GM19239 (cell line): ENCODE measurements around the gene MRPL57.
A peak's percentile ranks its signal among the peaks of the same experiment; 100 is the strongest.
"Not testable (repeated sequence)": the region's sequence is repeated elsewhere in the genome, so short reads cannot be mapped to it uniquely, and the experiment has no call there.

Experiments
- DNase-seq: peaks from one replicate; pipeline ENCODE4 v3.0.0; 2011; ENCODE audit warnings: low spot score; ENCODE audit not compliant: insufficient read length
- FAIRE-seq: peaks from 2 replicates; lab custom pipeline; 2011; peaks lifted over from hg19 to GRCh38; lab: Jason Lieb, UNC

MRPL57 gene

DNA sequence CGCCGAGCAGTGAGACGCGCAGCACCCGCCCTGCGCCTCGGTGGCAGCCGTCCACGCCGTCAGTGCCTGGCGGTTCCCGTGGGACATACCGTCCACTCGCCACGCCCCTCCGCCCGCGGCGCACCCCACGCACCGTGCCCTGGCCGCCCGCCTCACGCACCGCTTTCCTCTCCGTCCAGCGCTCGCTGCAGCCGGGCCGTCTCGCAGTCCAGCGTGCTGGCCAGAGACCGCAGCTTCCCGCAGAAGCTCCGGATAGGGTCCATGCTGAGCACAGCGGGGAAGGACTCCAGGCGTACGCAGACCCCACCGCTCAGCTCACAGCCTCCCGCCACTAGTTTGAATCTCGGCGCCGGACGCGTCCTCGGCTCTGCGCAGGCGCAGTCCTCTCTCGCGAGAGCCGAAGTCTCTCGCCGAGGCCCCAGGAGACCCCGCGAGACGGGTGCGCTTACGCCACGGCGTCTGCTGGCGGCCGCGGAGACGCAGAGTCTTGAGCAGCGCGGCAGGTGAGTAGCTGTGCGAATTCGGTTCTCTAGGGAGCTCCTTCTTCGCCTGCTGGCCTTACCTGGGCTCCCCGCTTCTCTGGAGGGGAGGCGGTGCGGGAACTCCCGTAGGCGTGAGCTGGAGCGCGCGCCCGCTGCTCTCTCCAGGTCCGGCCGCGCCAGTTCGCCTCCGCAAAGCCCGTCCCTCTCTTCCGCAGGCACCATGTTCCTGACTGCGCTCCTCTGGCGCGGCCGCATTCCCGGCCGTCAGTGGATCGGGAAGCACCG lies at the start of gene MRPL57, which contains the start of gene SKA3:
Gene MRPL57, plus strand, starts transcription at position 444 of the 767 bp plus-strand sequence. Its CDS starts 259 bp downstream, at position 703.
Gene SKA3, minus strand, starts transcription at position 338 of the 767 bp plus-strand sequence. Its CDS starts 75 bp downstream, at position 263.
- peak; percentile 88 for FAIRE-seq

DNA sequence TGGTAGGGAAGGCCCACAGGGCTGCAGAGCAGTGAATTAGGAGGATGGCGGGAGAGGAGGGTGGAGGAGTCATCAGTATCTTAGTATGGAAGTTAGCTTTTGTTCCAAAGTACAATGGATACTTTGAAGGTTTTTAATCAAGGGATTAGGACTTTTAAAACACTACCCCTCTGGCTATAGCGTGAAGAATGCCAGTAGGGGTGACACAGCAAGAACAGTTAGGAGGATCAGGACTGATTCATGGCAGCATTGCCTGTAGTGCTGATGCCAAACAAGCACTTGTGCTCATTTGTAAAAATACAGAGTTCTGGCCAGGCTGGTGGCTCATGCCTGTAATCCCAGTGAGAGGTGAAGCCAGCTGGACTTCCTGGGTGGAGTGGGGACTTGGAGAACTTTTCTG lies 46.3 kb upstream of the MRPL57 start:
- FAIRE-seq (no peak), DNase-seq (no peak)

More for the DNA sequence above, at the start of gene MRPL57, which contains the start of gene SKA3:
- peak; percentile 90 for DNase-seq

DNA sequence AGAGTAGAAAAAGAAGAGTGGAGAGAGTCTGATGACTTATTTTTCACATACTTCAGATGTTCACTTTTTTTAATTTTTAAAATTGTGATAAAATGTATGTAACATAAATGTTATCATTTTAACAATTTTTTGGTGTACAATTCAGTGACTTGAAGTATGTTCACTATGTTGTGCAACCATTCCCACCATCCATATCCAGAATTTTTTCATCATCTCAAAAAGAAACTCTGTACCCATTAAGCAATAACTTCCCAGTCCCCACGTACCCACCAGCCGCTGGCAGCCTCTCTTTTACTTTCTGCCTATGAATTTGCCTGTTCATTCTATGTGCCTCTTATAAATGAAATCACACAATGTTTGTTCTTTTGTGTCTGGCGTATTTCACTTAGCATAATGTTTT lies 43.4 kb upstream of the MRPL57 start:
- DNase-seq (no peak), FAIRE-seq (no peak)

DNA sequence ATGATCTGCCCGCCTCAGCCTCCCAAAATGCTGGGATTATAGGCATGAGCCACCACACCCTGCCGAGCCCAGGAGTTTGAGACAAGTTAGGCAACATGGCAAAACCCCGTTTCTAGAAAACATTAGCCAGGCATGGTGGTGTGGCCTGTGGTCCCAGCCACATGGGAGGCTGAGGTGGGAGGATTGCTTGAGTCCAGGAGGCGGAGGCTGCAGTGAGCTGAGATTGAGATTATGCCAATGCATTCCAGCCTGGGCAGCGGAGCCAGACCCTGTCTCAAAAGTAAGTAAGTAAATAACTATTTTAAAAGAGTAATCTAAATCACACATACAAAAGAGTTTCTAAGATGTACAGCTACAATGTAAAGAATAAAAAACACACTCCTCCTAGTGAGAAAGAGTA lies 42.0 kb upstream of the MRPL57 start:
- DNase-seq (no peak), FAIRE-seq (no peak)

DNA sequence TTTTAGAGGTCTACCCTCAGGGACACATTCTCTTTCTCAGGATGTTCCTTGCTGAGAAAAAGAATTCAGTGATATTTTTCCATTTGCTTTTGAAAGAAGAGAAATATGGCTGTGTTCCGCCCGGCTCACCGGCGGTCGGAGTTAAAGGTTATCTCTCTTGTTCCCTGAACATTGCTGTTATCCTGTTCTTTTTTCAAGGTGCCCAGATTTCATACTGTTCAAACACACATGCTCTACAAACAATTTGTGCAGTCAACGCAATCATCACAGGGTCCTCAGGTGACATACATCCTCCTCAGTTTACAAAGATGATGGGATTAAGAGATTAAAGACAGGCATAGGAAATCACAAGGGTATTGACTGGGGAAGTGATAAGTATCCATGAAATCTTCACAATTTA lies 40.6 kb upstream of the MRPL57 start:
- not testable (repeated sequence) for FAIRE-seq, DNase-seq

DNA sequence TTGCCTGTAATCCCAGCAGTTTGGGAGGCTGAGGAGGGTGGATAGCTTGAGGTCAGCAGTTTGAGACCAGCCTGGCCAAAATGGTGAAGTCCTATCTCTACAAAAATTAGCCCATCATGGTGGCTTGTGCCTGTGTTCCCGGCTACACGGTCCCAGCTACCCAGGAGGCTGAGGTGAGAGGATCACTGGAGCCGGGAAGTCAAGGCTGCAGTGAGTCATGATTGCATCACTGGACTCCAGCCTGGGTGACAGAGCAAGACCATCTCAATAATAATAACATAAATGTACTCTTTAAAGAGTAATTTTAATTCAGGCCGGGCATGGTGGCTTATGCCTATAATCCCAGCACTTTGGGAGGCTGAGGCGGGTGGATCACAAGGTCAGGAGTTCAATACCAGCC lies 38.8 kb upstream of the MRPL57 start:
- DNase-seq: no peak
- FAIRE-seq: no peak

DNA sequence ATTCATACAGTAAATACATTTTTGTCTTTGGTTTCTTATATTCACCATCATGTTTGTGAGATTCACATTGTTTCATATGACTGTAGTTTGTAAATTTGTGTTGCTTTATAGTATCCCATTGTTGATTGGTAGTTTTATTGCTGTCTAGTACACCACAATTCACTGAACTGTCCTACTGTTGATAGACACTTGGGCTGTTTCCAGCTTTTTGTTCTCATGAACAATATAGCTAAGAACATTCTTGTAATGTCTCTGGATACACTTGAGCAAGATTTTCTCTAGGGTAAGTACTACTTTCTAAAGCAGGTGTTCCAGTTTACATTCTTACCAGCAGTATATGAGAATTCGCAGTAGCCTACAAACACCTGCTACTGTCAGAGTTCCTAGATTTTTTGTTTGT lies 37.9 kb upstream of the MRPL57 start:
- FAIRE-seq: no peak
- no peak for DNase-seq

DNA sequence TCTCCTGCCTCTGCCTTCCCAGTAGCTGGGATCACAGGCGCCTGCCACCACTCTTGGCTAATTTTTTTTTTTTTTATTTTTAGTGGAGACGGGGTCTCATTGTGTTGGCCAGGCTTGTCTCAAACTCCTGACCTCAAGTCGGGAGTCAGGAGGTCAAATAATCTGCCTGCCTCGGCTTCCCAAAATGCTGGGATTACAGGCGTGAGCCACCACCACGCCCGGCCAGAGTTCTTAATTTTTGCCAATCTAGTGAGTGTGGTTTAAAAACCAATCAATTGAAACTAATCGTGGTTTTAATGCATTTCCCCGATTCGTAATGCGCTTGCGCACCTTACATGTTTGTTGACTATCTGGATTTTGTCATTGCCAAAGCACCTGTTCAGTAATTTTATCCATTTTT lies 37.1 kb upstream of the MRPL57 start:
- no peak for FAIRE-seq

DNA sequence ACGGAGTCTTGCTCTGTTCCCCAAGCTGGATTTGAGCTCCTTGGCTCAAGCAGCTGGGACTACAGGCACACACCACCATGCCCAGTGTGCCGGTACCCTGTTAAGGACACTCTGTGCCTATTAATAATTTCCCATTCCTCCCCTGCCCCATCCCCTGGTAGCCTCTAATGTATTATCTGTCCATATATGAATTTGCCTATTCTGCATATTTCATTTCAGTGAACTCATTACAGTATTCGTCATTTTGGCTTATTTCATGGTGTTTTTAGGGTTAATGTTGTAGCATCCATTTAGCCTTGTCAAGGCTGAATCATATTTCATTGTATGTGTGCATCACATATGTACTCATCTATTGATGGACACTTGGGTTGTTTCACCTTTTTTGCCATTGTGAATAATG lies 33.7 kb upstream of the MRPL57 start:
- FAIRE-seq (no peak), DNase-seq (no peak)

More for the DNA sequence above, 37.1 kb upstream of the MRPL57 start:
- no peak for DNase-seq

DNA sequence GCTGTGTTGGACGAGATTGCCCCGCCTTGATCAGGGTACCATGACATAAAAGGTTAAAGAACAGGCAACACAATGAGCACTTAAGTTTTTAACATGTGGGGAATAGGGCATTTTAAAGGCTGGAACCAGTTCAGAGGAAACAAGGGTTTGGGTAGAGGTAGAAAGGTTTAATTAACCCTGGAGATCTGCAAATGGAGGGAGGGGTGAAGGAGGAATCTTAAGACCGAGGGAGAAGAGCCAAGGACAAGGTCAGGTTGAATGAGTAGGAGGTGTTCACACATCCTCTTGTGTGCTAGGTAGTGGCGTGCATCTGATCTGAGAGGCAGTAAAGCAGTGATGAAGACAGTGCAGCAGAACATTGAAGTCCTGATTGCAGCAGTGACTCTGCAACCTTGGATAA lies 28.6 kb upstream of the MRPL57 start:
- DNase-seq: no peak
- no peak for FAIRE-seq

DNA sequence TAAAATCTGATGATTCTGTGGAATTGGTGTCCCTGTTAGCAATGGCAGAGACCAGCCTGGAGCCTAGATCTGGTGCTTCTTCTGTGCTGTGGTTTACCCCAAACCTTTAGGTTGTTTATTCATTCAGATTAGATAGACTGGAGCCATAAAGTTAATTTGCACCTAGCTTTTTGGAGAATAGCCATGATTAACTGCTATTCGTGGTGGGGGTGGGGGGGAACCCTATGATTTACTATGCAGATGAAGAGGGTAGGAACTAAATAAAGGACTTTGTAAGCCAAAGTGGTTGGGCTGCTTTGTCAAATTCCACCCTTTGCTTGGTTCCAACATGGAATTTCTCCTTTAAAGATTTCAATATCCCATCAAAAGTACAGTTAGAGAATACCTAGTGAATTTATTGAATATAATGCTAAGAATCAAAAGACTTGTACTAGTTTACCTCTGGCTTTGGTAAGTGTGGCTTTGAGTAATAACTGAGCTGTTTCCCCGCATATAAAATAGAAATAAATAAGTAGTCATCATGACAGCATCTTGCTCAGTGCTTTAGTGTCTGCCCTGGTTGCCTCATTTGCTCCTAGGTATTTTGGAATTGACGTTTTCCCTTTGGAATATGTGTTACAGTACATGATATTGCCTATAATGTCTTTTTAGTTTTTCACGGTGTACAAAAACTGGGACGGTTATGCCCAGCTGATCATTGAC lies 27.8 kb upstream of the MRPL57 start:
- FAIRE-seq: no peak
- DNase-seq: no peak

DNA sequence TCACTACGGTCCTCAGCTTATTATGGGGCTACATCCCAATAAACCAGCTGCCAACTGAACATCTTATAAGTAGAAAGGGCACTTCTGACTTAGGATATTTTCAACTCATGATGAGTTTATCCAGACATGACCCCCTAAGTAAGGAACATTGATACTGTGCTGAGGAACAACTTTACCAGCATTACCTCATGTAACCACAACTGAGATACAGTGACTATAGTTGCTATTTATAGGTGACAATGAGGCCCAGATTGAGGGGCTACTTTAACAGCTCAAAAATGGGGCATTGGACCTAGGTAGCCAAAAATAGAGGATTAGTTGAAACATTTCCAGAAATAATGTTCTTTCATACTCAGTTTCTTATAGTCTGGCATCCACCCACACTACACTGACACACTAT lies 26.9 kb upstream of the MRPL57 start:
- FAIRE-seq (no peak), DNase-seq (no peak)

DNA sequence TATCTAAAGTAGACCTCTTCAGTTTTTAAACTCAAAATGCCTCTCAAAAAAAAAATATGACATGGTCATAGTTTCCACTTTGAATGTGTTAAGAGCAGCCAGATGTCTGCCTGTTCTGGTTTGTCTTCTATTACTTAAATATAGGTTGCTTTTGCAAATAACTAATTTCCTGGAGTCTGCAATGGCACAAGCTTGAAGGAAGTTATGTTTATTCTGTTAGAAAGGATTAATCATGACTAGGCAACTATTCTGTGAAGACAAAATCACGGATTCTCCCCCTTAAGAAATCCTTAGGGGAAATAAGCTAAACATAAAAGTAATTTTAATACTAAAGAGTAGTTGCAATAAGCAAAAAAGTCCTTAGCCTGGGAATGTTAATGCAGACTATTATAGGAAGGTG lies 26.4 kb upstream of the MRPL57 start:
- FAIRE-seq (no peak), DNase-seq (no peak)

DNA sequence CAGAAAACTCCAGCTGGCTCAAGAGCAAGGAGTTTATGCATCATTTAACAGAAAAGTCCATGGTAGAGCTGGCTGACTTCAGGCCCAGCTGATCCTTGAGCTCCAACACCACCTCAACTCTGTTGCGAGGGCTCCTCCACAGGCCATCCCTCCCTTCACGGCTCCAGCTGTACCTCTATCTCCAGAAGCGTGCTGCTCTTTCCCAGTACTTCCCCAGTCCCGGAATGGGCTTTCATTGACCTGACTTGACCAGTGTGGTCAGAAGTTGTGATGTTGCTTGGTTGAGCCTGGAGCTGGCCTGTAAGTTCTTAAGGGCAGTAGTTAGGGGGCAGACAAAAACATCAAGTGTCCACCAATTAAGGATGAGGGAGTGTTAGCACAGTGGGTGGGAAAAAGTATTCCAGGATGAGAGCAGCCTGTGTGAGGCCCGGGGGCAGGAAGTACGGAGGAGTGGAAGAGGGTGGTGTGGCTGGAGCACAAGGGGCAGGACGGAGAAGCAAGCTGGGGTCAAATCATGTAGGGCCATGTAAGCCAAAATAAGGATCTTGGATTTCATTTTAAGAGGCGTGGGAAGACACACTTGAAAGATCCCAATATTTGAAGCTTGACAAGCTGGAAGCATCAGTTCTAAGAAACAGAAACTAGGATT lies 24.1 kb upstream of the MRPL57 start:
- FAIRE-seq: no peak
- DNase-seq: no peak

DNA sequence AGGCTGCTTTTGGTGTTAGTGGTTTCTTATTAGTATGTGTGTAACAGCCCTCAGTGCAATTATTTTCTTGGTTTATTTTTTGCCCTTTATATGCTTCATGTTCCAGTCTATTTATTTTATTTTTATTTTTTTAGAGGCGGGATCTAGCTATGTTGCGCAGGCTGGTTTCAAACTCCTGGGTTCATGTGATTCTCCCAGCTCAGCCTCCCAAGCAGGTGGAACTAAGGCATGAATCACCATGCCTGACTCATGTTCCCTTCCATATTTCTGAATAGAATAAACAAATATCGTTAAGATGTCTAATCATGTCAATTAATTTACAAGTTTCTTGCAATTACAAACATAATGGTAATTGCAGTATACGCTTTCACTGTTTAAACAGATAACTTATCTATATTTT lies 11.8 kb upstream of the MRPL57 start:
- FAIRE-seq (no peak), DNase-seq (no peak)

DNA sequence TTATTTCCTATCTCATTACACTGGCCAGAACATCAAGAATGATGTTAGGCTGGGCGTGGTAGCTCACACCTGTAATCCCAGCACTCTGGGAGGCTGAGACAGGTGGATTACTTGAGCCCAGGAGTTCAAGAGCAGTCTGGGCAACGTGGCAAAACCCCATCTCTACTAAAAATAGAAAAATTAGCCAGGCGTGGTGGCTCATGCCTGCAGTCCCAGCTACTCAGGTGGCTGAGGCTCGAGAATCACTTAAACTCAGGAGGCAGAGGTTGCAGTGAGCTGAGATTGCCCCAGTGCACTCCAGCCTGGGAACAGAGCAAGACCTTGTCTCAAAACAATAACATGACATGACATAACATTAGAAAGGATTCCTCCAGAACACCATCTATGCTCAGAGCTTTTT lies 10.9 kb upstream of the MRPL57 start:
- not testable (repeated sequence) for FAIRE-seq, DNase-seq

DNA sequence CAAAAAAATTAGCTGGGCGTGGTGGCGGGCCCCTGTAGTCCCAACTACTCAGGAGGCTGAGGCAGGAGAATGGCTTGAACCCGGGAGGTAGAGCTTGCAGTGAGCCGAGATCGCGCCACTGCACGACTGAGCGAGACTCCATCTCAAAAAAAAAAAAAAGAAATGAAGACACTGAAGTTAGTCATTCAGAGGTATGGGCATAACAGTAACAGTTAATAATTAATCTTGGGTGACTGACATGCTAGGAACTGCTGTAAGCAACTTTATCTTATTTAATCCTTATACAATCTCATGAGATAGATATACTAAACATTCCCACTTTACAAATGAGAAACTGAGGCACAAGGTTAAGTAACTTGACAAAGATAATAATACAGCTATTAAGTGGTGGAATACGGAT lies 5.0 kb upstream of the MRPL57 start:
- FAIRE-seq: no peak
- no peak for DNase-seq

DNA sequence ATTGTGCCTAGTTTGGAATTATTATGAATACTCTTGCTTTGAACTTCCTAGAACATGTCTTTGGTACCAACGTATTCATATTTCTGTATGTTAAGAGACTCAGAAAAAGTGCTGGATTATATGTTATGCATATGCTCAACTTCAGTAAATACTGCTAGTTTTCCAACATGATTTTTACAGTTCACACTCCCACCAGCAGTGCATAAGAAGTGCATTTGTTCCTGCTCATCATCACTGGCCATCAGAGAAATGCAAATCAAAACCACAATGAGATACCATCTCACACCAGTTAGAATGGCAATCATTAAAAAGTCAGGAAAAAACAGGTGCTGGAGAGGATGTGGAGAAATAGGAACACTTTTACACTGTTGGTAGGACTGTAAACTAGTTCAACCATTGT lies 2.7 kb upstream of the MRPL57 start:
- not testable (repeated sequence) for FAIRE-seq, DNase-seq

DNA sequence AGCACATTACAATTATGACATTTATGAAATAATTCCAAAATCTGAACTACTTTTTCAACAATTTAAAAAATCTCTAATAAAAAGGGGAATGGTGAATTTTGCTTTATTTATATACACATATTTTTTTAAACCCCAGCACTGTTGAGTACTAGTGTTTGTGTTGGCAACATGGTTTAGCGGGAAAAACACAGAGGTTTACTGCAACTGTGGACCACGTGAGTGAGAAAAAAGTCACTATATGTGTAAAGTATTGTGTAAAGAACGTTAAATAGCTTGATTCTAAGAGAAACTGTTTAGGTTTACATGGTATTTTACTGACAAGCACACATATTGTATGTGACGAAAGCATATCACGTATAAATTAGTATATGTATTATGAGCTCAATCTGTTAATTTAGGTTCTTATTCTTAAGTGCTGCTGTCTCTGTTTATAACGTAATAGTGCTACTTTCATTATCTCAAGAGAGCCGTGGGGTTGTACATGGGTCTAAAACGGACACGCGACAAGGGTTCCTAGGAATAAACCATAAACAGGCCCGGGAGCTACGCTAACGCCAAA lies 723 bp upstream of the MRPL57 start:
- FAIRE-seq: peak; percentile 66
- no peak for DNase-seq

DNA sequence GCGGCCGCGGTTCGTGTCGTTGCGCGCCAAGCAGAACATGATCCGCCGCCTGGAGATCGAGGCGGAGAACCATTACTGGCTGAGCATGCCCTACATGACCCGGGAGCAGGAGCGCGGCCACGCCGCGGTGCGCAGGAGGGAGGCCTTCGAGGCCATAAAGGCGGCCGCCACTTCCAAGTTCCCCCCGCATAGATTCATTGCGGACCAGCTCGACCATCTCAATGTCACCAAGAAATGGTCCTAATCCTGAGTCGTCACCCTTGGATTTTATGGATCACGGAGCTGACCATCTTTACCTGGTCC lies 475 bp downstream of the MRPL57 start:
- peak; percentile 13 for DNase-seq
- no peak for FAIRE-seq

DNA sequence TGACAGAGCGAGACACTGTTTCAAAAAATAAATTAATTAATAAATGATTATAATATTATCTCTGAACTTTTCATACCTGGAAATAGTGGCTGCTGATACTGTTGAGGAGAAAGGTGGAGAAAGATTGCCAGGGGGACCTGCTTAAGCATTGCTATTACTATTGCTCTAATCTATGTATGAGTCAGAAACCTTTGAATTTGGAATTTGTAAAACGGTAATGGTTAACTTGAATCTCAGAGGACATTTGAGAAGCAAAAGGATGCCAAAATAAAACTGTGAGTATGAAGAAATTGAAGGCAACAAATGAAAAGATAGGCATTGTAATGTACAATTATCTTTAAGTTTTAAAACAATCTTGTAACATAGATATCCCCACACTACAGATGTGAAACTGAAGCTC lies 5.2 kb downstream of the MRPL57 start:
- no peak for FAIRE-seq

More for the DNA sequence above, 5.2 kb downstream of the MRPL57 start:
- DNase-seq: no peak
